Upper lobe of left lung (tissue), 6 donors: ENCODE data around the gene TUBB4B. TPM values are rescaled to one million over a fixed set of nuclear protein-coding genes. Genes with fewer than 3 reads are reported as not detected.

ENCODE experiments used
- ATAC-seq, 2 donors: fragments of 200-7000 bp; cut with Tn5 transposase; one replicate each; pipeline ENCODE4 v1.9.1; 2022; ENCODE audit warnings: mild to moderate bottlenecking in 2 of 2, moderate library complexity in 2 of 2; ENCODE audit not compliant: low FRiP score in 2 of 2
- DNase-seq, 2 donors: peaks; one replicate each; pipeline ENCODE4 v3.0.0-alpha.2; 2019 to 2020
- H3K27ac ChIP-seq, 4 donors: fragments of 200-600 bp; sonication (generic); one replicate each; pipeline ENCODE4 v1.5.1; 2016 to 2019
- H3K27me3 ChIP-seq, 4 donors: fragments of 200-600 bp; sonication (generic); one replicate each; pipeline ENCODE4 v1.5.1; 2017 to 2019
- H3K36me3 ChIP-seq, 4 donors: fragments of 200-600 bp; sonication (generic); one replicate each; pipeline ENCODE4 v1.5.1; 2016 to 2019
- H3K4me1 ChIP-seq, 4 donors: fragments of 200-600 bp; sonication (generic); one replicate each; pipeline ENCODE4 v1.5.1; 2018 to 2019
- H3K4me3 ChIP-seq, 4 donors: fragments of 200-600 bp; sonication (generic); one replicate each; pipeline ENCODE4 v1.5.1; 2017 to 2019; ENCODE audit warnings: mild to moderate bottlenecking in 2 of 4, moderate library complexity in 1 of 4
- H3K9me3 ChIP-seq, 4 donors: fragments of 200-600 bp; sonication (generic); one replicate each; pipeline ENCODE4 v1.5.1; 2018 to 2019
- CTCF ChIP-seq, 6 experiments: fragments of 450-650 bp in 4 of 6; fragments of 200-600 bp in 2 of 6; sonication (generic) in 2 of 6; IDR thresholded peaks; one replicate each; pipeline ENCODE4 v1.5.1; 2016 to 2019; ENCODE audit warnings: antibody characterized with exemption in 6 of 6
- EP300 ChIP-seq, 4 donors: sonication (generic); formaldehyde crosslinking; IDR thresholded peaks; one replicate each; pipeline ENCODE4 v1.5.1; 2017; ENCODE audit warnings: antibody characterized with exemption in 4 of 4, control low read depth in 2 of 4
- POLR2A ChIP-seq, 4 donors: fragments of 450-650 bp; IDR thresholded peaks; one replicate each; pipeline ENCODE4 v1.5.1; 2016 to 2017; ENCODE audit warnings: antibody characterized with exemption in 4 of 4, mild to moderate bottlenecking in 2 of 4
- POLR2AphosphoS5 ChIP-seq, 2 donors: sonication (generic); formaldehyde crosslinking; IDR thresholded peaks; one replicate each; pipeline ENCODE4 v1.5.1; 2017; ENCODE audit warnings: antibody characterized with exemption in 2 of 2
- WGBS, 2 donors: methylation state at CpG; one replicate each; pipeline ENCODE4 v1.1.5; 2017 to 2018; 5-methylcytosine and 5-hydroxymethylcytosine counted together
- total RNA-seq, 6 donors: library from RNA; depleted of rRNA in 4 of 6; stranded (reverse); fragments of >200 nt in 4 of 6; gene quantifications; one replicate each; pipeline versions ENCODE4 v1.1.0 to v1.2.1, GENCODE V29; 2016 to 2021
- donor health status: DM: no; HTN: no; CAD: no; lungs with moderate emphysema.
- donor health status: DM: no; HTN: yes; CAD: no; lungs with severe emphysema.

Gene TUBB4B
- total RNA-seq, 6 donors from 2014 or later: 120 to 539 (median 227) TPM

GRCh38 chr9:137230705-137231371, 10.2 kb upstream of the TUBB4B start, which contains the start of gene SLC34A3:
SLC34A3 (plus strand) TSS chr9:137230901; CDS start chr9:137231703, 802 bp downstream.
- DNase-seq (peak in 1 of 2 donors; percentile 63), ATAC-seq (no peak)
- Histone ChIP-seq H3K27ac (no peak within 1 kb of the TSS), H3K36me3 (no peaks in the 10 kb centered on the region), H3K9me3 (no peaks in the 10 kb centered on the region), H3K4me3 (no peak within 1 kb of the TSS), H3K4me1 (peaks cover under 1 to 25% (median 19%) of the 10 kb centered on the region in 4 donors), H3K27me3 (peaks cover 0 to 34% (median 4%) of the 10 kb centered on the region in 4 donors)
- TF ChIP-seq EP300 (IDR thresholded peaks at IDR 0.05) (no peak), POLR2A (IDR thresholded peaks at IDR 0.05) (no peak), CTCF (IDR thresholded peaks at IDR 0.05) (no peak), POLR2AphosphoS5 (IDR thresholded peaks at IDR 0.05) (no peak)
- WGBS, 2 donors: 65 to 69% methylated on average over 5 to 11 of the region's 14 CpGs

- no peak for ATAC-seq
- peaks cover 8 to 31% (median 25%) of the 10 kb centered on the region in 4 donors for H3K4me1 ChIP-seq
- no peak overlapping the region for H3K27ac ChIP-seq
- H3K36me3 ChIP-seq: no peaks in the 10 kb centered on the region
- TF ChIP-seq CTCF (IDR thresholded peaks at IDR 0.05): no peak
- TF ChIP-seq POLR2A (IDR thresholded peaks at IDR 0.05): no peak
- no peak for TF ChIP-seq POLR2AphosphoS5 (IDR thresholded peaks at IDR 0.05)
- no peak for TF ChIP-seq EP300 (IDR thresholded peaks at IDR 0.05)
- DNase-seq: peak in 1 of 2 donors; percentile 52
- H3K9me3 ChIP-seq: no peaks in the 10 kb centered on the region
- no peak overlapping the region for H3K4me3 ChIP-seq
- H3K27me3 ChIP-seq: peaks cover 0 to 34% (median 4%) of the 10 kb centered on the region in 4 donors
- WGBS, 2 donors: 87 to 89% methylated on average over 15 to 19 of the region's 23 CpGs
Measured at GRCh38 chr9:137231372-137232039, 9.6 kb upstream of the TUBB4B start.

GRCh38 chr9:137232101-137232500, 9.0 kb upstream of the TUBB4B start:
- DNase-seq: peak in 1 of 2 donors; percentile 56
- no peak overlapping the region for H3K4me3 ChIP-seq
- no peak for TF ChIP-seq CTCF (IDR thresholded peaks at IDR 0.05)
- TF ChIP-seq EP300 (IDR thresholded peaks at IDR 0.05): no peak
- no peak for TF ChIP-seq POLR2A (IDR thresholded peaks at IDR 0.05)
- no peak for TF ChIP-seq POLR2AphosphoS5 (IDR thresholded peaks at IDR 0.05)
- H3K9me3 ChIP-seq: no peaks in the 10 kb centered on the region
- H3K36me3 ChIP-seq: no peaks in the 10 kb centered on the region
- H3K27me3 ChIP-seq: peaks cover 0 to 34% (median 4%) of the 10 kb centered on the region in 4 donors
- no peak for ATAC-seq
- peaks cover 14 to 31% (median 26%) of the 10 kb centered on the region in 4 donors for H3K4me1 ChIP-seq
- 61 to 80% methylated on average over 2 to 10 of the region's 10 CpGs for WGBS, 2 donors
- H3K27ac ChIP-seq: no peak overlapping the region

GRCh38 chr9:137232510-137232909, 8.6 kb upstream of the TUBB4B start:
- no peaks in the 10 kb centered on the region for H3K9me3 ChIP-seq
- ATAC-seq (no peak), DNase-seq (peak in 1 of 2 donors; percentile 74)
- H3K36me3 ChIP-seq: no peaks in the 10 kb centered on the region
- WGBS, 2 donors: 71 to 72% methylated on average over 13 to 24 of the region's 24 CpGs
- TF ChIP-seq POLR2A (IDR thresholded peaks at IDR 0.05): no peak
- no peak for TF ChIP-seq EP300 (IDR thresholded peaks at IDR 0.05)
- no peak for TF ChIP-seq POLR2AphosphoS5 (IDR thresholded peaks at IDR 0.05)
- TF ChIP-seq CTCF (IDR thresholded peaks at IDR 0.05): no peak
- H3K4me3 ChIP-seq: no peak overlapping the region
- H3K4me1 ChIP-seq: peaks cover 14 to 31% (median 24%) of the 10 kb centered on the region in 4 donors
- H3K27me3 ChIP-seq: peaks cover 0 to 34% (median 4%) of the 10 kb centered on the region in 4 donors
- H3K27ac ChIP-seq: no peak overlapping the region
